Lung (tissue), 12 donors: ENCODE data around the gene LRP1B. TPM values are rescaled to one million over a fixed set of nuclear protein-coding genes. Genes with fewer than 3 reads are reported as not detected.

ENCODE experiments used
- ATAC-seq: fragments of 200-7000 bp; cut with Tn5 transposase; one replicate; pipeline ENCODE4 v1.9.1; 2020; ENCODE audit warnings: moderate number of reproducible peaks; ENCODE audit not compliant: insufficient read depth, low FRiP score
- DNase-seq, 3 donors: peaks; one replicate each; pipeline ENCODE4 v3.0.0-alpha.2; 2013 to 2017
- H3K27ac ChIP-seq, 2 donors: one replicate each; pipeline ENCODE4 v1.5.1; 2013; ENCODE audit warnings: mild to moderate bottlenecking in 2 of 2, moderate library complexity in 2 of 2, control low read depth in 1 of 2, inconsistent platforms in 1 of 2, low read depth in 1 of 2, low read length in 1 of 2
- H3K27me3 ChIP-seq, 3 donors: one replicate each; pipeline ENCODE4 v1.5.1; 2013; ENCODE audit warnings: low read length in 2 of 3; ENCODE audit not compliant: control insufficient read depth in 3 of 3, insufficient read depth in 3 of 3
- H3K36me3 ChIP-seq, 4 donors: one replicate each; pipeline ENCODE4 v1.5.1; 2013; ENCODE audit warnings: low read length in 4 of 4, mild to moderate bottlenecking in 1 of 4, moderate library complexity in 1 of 4; ENCODE audit not compliant: control insufficient read depth in 4 of 4, insufficient read depth in 4 of 4
- H3K4me1 ChIP-seq, 5 donors: one replicate each; pipeline ENCODE4 v1.5.1; 2013; ENCODE audit warnings: low read length in 5 of 5, mild to moderate bottlenecking in 2 of 5, moderate library complexity in 1 of 5; ENCODE audit not compliant: control insufficient read depth in 5 of 5, insufficient read depth in 5 of 5
- H3K4me3 ChIP-seq: one replicate; pipeline ENCODE4 v1.5.1; 2013; ENCODE audit warnings: mild to moderate bottlenecking, control low read depth, moderate library complexity
- H3K9ac ChIP-seq, 2 donors: one replicate each; pipeline ENCODE4 v1.5.1; 2013; ENCODE audit warnings: low read length in 2 of 2, control low read depth in 1 of 2; ENCODE audit not compliant: insufficient read depth in 1 of 2
- H3K9me3 ChIP-seq, 4 donors: one replicate each; pipeline ENCODE4 v1.5.1; 2013; ENCODE audit warnings: low read length in 3 of 4, mild to moderate bottlenecking in 1 of 4, moderate library complexity in 1 of 4; ENCODE audit not compliant: control insufficient read depth in 4 of 4, insufficient read depth in 3 of 4
- CTCF ChIP-seq: IDR thresholded peaks from 2 replicates; pipeline ENCODE4 v1.5.1; 2012; ENCODE audit warnings: mild to moderate bottlenecking; ENCODE audit errors: control extremely low read depth, extremely low read depth
- WGBS, 2 donors: extraction: QIAGEN DNeasy Blood & Tissue Kit; methylation state at CpG; one replicate each; pipeline ENCODE4 v1.1.7; 2013; 5-methylcytosine and 5-hydroxymethylcytosine counted together
- polyA plus RNA-seq, 2 donors: library from polyadenylated mRNA; stranded (reverse); fragments of 200-250 nt; gene quantifications; one replicate each; pipeline ENCODE4 v1.2.1, GENCODE V29; 2013
- total RNA-seq, 2 donors: library from RNA; depleted of rRNA in 1 of 2; stranded (reverse); fragments of >200 nt in 1 of 2; gene quantifications; one replicate each; pipeline ENCODE4 v1.2.1, GENCODE V29; 2014 to 2021
- donor health status: control.
- donor health status: control.
- donor health status: Bipolar disorder and iron deficiency.
- donor health status: healthy.
- donor health status: DM: yes; HTN: yes; CAD: no.

LRP1B gene
- total and polyA plus RNA-seq, 4 donors = 0.01 to 6.5 (median 0.16) TPM

- H3K9me3 ChIP-seq = no peaks in the 10 kb centered on the region
- no peak for DNase-seq
- no peak overlapping the region for H3K4me3 ChIP-seq
- no peaks in the 10 kb centered on the region for H3K36me3 ChIP-seq
- no peaks in the 10 kb centered on the region for H3K4me1 ChIP-seq
- H3K27me3 ChIP-seq = no peaks in the 10 kb centered on the region
- no peak for ATAC-seq
- H3K9ac ChIP-seq = no peak overlapping the region
- no peak for TF ChIP-seq CTCF
- H3K27ac ChIP-seq = no peak overlapping the region
Measured at GRCh38 chr2:141666191-141666590, 464.6 kb downstream of the LRP1B start.

GRCh38 chr2:141660232-141660631 lies 470.6 kb downstream of the LRP1B start:
- H3K4me3 ChIP-seq = no peak overlapping the region
- H3K27me3 ChIP-seq = no peaks in the 10 kb centered on the region
- 82 to 90% methylated on average over 8 of the region's 8 CpGs for WGBS, 2 donors
- DNase-seq (no peak), ATAC-seq (no peak)
- H3K9me3 ChIP-seq = peaks cover 0 to 5% (median 0%) of the 10 kb centered on the region in 4 donors
- no peak overlapping the region for H3K27ac ChIP-seq
- H3K4me1 ChIP-seq = no peaks in the 10 kb centered on the region
- TF ChIP-seq CTCF = no peak
- H3K9ac ChIP-seq = no peak overlapping the region
- H3K36me3 ChIP-seq = no peaks in the 10 kb centered on the region

- no peaks in the 10 kb centered on the region for H3K4me1 ChIP-seq
- TF ChIP-seq CTCF = no peak
- H3K4me3 ChIP-seq = no peak overlapping the region
- H3K27ac ChIP-seq = no peak overlapping the region
- ATAC-seq (no peak), DNase-seq (no peak)
- H3K36me3 ChIP-seq = no peaks in the 10 kb centered on the region
- no peaks in the 10 kb centered on the region for H3K27me3 ChIP-seq
- no peak overlapping the region for H3K9ac ChIP-seq
- 52 to 74% methylated on average over 1 of the region's 1 CpG for WGBS, 2 donors
- no peaks in the 10 kb centered on the region for H3K9me3 ChIP-seq
Measured at GRCh38 chr2:141654311-141654710, 476.5 kb downstream of the LRP1B start.

- no peaks in the 10 kb centered on the region for H3K9me3 ChIP-seq
- no peak overlapping the region for H3K9ac ChIP-seq
- no peak overlapping the region for H3K27ac ChIP-seq
- H3K4me1 ChIP-seq = no peaks in the 10 kb centered on the region
- H3K36me3 ChIP-seq = no peaks in the 10 kb centered on the region
- TF ChIP-seq CTCF = no peak
- no peaks in the 10 kb centered on the region for H3K27me3 ChIP-seq
- 84 to 95% methylated on average over 2 of the region's 2 CpGs for WGBS, 2 donors
- ATAC-seq = no peak
- no peak for DNase-seq
- no peak overlapping the region for H3K4me3 ChIP-seq
Measured at GRCh38 chr2:141653184-141653583, 477.6 kb downstream of the LRP1B start.
